BJ (cell line): ENCODE results near the gene MBD3L2. TPM values are rescaled to one million over a fixed set of nuclear protein-coding genes. Genes with fewer than 3 reads are reported as not detected.

Experiments
- CTCF ChIA-PET: fragments of 350-600 bp; formaldehyde crosslinking; extraction: SDS; loops from one replicate; lab custom pipeline; 2021; ENCODE audit warnings: antibody characterized with exemption, inconsistent platforms; lab: Yijun Ruan, JAX
- POLR2A ChIA-PET: fragments of 300-600 bp; sonication (Branson Sonifier 250); formaldehyde crosslinking; extraction: SDS; loops from one replicate; lab custom pipeline; 2021; ENCODE audit warnings: antibody characterized with exemption; lab: Charles Lee
- DNase-seq: peaks from one replicate; pipeline ENCODE4 v3.0.0-alpha.2; 2011; ENCODE audit warnings: low read depth
- H3K27me3 ChIP-seq: 2 replicates; pipeline ENCODE4 v1.6.0; 2011; ENCODE audit warnings: low read length; ENCODE audit not compliant: control insufficient read depth, insufficient read depth
- H3K36me3 ChIP-seq: 2 replicates; pipeline ENCODE4 v1.5.1; 2011; ENCODE audit warnings: low read length; ENCODE audit not compliant: control insufficient read depth, insufficient read depth
- H3K4me3 ChIP-seq: 2 replicates; pipeline ENCODE4 v1.5.1; 2011; ENCODE audit warnings: low read depth, mild to moderate bottlenecking, control low read depth, low read length
- CTCF ChIP-seq: IDR thresholded peaks from 2 replicates; pipeline ENCODE4 v1.5.1; 2011; ENCODE audit warnings: low read depth, mild to moderate bottlenecking, control low read depth, inconsistent platforms, low read length, moderate library complexity; ENCODE audit not compliant: insufficient read depth
- polyA plus RNA-seq: library from polyadenylated mRNA; depleted of rRNA; stranded (reverse); fragments of >200 nt; gene quantifications from 2 replicates; pipeline ENCODE4 v1.2.3, GENCODE V29; 2011

MBD3L2 gene
- polyA plus RNA-seq, 1 experiment: not detected

- no peak for DNase-seq
- H3K36me3 ChIP-seq: peaks cover 12% of the 10 kb centered on the region
- peak overlapping the region; percentile 86 for H3K4me3 ChIP-seq
- no peak for TF ChIP-seq CTCF
- POLR2A ChIA-PET: interaction anchor here (1.0 kb wide), 1 partner anchor 22 kb away, joined by 4 read pairs; no protein-coding TSS in a partner anchor
- no peaks in the 10 kb centered on the region for H3K27me3 ChIP-seq
- CTCF ChIA-PET: interaction anchor here (1.0 kb wide), 1 partner anchor 11 kb away, joined by 4 read pairs; no protein-coding TSS in a partner anchor
Observed at GRCh38 chr19:7069904-7070226, 20.7 kb downstream of the MBD3L2 start.

- no peak for DNase-seq
- POLR2A ChIA-PET: no interaction called here
- no peak for TF ChIP-seq CTCF
- peaks cover 29% of the 10 kb centered on the region for H3K36me3 ChIP-seq
- CTCF ChIA-PET: no interaction called here
- H3K4me3 ChIP-seq: no peak overlapping the region
- H3K27me3 ChIP-seq: no peaks in the 10 kb centered on the region
Observed at GRCh38 chr19:7072541-7072940, 23.4 kb downstream of the MBD3L2 start.

- no peak for DNase-seq
- POLR2A ChIA-PET: no interaction called here
- no peak overlapping the region for H3K4me3 ChIP-seq
- peaks cover 34% of the 10 kb centered on the region for H3K36me3 ChIP-seq
- CTCF ChIA-PET: no interaction called here
- TF ChIP-seq CTCF: no peak
- H3K27me3 ChIP-seq: no peaks in the 10 kb centered on the region
Observed at GRCh38 chr19:7074705-7075282, 25.7 kb downstream of the MBD3L2 start.

- Histone ChIP-seq H3K4me3 (no peak overlapping the region), H3K36me3 (peaks cover 42% of the 10 kb centered on the region), H3K27me3 (no peaks in the 10 kb centered on the region)
- DNase-seq: no peak
- ChIA-PET POLR2A (no interaction called here), CTCF (interaction anchor here (0.5 kb wide), 1 partner anchor 98 kb away, joined by 3 read pairs; no protein-coding TSS in a partner anchor)
- no peak for TF ChIP-seq CTCF
Observed at GRCh38 chr19:7076151-7076550, 27.0 kb downstream of the MBD3L2 start.

GRCh38 chr19:7078008-7078407 is 28.9 kb downstream of the MBD3L2 start:
- POLR2A ChIA-PET: no interaction called here
- TF ChIP-seq CTCF: no peak
- Histone ChIP-seq H3K4me3 (no peak overlapping the region), H3K27me3 (no peaks in the 10 kb centered on the region), H3K36me3 (peaks cover 43% of the 10 kb centered on the region)
- DNase-seq: no peak
- CTCF ChIA-PET: interaction anchor here (0.6 kb wide), 1 partner anchor 334 kb away, joined by 3 read pairs; no protein-coding TSS in a partner anchor
